Activated CD4-positive, alpha-beta T cell treated with anti-CD3 and anti-CD28 coated beads, Interleukin-2, amount 50 U/mL, for 4 hours (primary cell): ENCODE data around the gene MYNN.

ENCODE experiments used
- DNase-seq, 2 experiments: peaks; one replicate each; pipeline ENCODE4 v3.0.0-alpha.2; 2020

The MYNN gene

GRCh38 chr3:169780742-169781141, 7.5 kb downstream of the MYNN start:
- no peak for DNase-seq

GRCh38 chr3:169781209-169781855, 8.1 kb downstream of the MYNN start:
- DNase-seq = no peak

GRCh38 chr3:169787120-169787519, 13.9 kb downstream of the MYNN start:
- DNase-seq = no peak

GRCh38 chr3:169787791-169788190, 14.6 kb downstream of the MYNN start:
- DNase-seq = no peak

GRCh38 chr3:169790219-169790618, 17.0 kb downstream of the MYNN start:
- DNase-seq = no peak

- no peak for DNase-seq
Measured at GRCh38 chr3:169790687-169791429, 17.7 kb downstream of the MYNN start.

GRCh38 chr3:169792359-169792758, 19.2 kb downstream of the MYNN start:
- DNase-seq = no peak

GRCh38 chr3:169804681-169805080, 31.5 kb downstream of the MYNN start:
- DNase-seq = no peak

GRCh38 chr3:169809230-169809795, 36.1 kb downstream of the MYNN start:
- no peak for DNase-seq

- peak in 1 of 2 experiments; percentile 2 for DNase-seq
Measured at GRCh38 chr3:169811631-169812331, 38.6 kb downstream of the MYNN start.

- DNase-seq = peak; percentile 51 to 60
Measured at GRCh38 chr3:169812332-169813235, 39.4 kb downstream of the MYNN start, which contains the start of the genes LRRC34 and LRRIQ4. TSS of gene LRRC34 (minus strand) at chr3:169812904. CDS start at chr3:169812548, 356 bp downstream. TSS of gene LRRIQ4 (plus strand) at chr3:169812870. CDS start at chr3:169821922, 9,052 bp downstream.

GRCh38 chr3:169813278-169813677, 40.1 kb downstream of the MYNN start:
- DNase-seq = no peak

- peak; percentile 63 to 71 for DNase-seq
Measured at GRCh38 chr3:169813757-169814517, 40.7 kb downstream of the MYNN start.

GRCh38 chr3:169815590-169816150, 42.5 kb downstream of the MYNN start:
- DNase-seq = no peak

- no peak for DNase-seq
Measured at GRCh38 chr3:169818316-169818715, 45.1 kb downstream of the MYNN start.

- DNase-seq = no peak
Measured at GRCh38 chr3:169822091-169822490, 48.9 kb downstream of the MYNN start.

- DNase-seq = no peak
Measured at GRCh38 chr3:169822540-169822939, 49.3 kb downstream of the MYNN start.

- no peak for DNase-seq
Measured at GRCh38 chr3:169822983-169823382, 49.8 kb downstream of the MYNN start.

GRCh38 chr3:169825316-169825715, 52.1 kb downstream of the MYNN start:
- DNase-seq = no peak

- no peak for DNase-seq
Measured at GRCh38 chr3:169827712-169828111, 54.5 kb downstream of the MYNN start.

- no peak for DNase-seq
Measured at GRCh38 chr3:169835533-169835932, 62.3 kb downstream of the MYNN start.
